Stimulated activated naive B cell treated with anti-CD40 and anti-IgM and Interleukin-4, amounts not matched to agents 10 μg/mL and 1 μg/mL and 100 μg/mL, for 72 hours (primary cell): ENCODE measurements around the gene RAB3B.
"Not testable (repeated sequence)": the region's sequence is repeated elsewhere in the genome, so short reads cannot be mapped to it uniquely, and the experiment has no call there.

Experiments used
- ATAC-seq, 2 donors: fragments of 150-1000 bp; cut with Tn5 transposase; replicated peaks; 2 replicates each; pipeline ENCODE4 v1.10.0; 2021; ENCODE audit warnings: moderate library complexity in 1 of 2
- DNase-seq: peaks from one replicate; pipeline ENCODE4 v3.0.0; 2021
- H3K27ac Mint-ChIP-seq: one replicate; pipeline ENCODE4 v1.8.0; 2022; ENCODE audit warnings: mild to moderate bottlenecking, mixed read lengths
- H3K27me3 Mint-ChIP-seq, 2 donors: one replicate each; pipeline ENCODE4 v1.8.0; 2022; ENCODE audit warnings: mixed read lengths in 2 of 2
- H3K36me3 Mint-ChIP-seq, 2 donors: one replicate each; pipeline ENCODE4 v1.8.0; 2022; ENCODE audit warnings: mixed read lengths in 2 of 2, mild to moderate bottlenecking in 1 of 2
- H3K4me1 Mint-ChIP-seq, 2 donors: one replicate each; pipeline ENCODE4 v1.8.0; 2022; ENCODE audit warnings: mixed read lengths in 2 of 2, mild to moderate bottlenecking in 1 of 2
- H3K4me3 Mint-ChIP-seq, 2 donors: one replicate each; pipeline ENCODE4 v1.8.0; 2022; ENCODE audit warnings: mild to moderate bottlenecking in 2 of 2, mixed read lengths in 2 of 2, moderate library complexity in 1 of 2
- H3K9me3 Mint-ChIP-seq, 2 donors: one replicate each; pipeline ENCODE4 v1.8.0; 2022; ENCODE audit warnings: mixed read lengths in 2 of 2, mild to moderate bottlenecking in 1 of 2

The RAB3B gene

GRCh38 chr1:51990478-51990965 is at the start of gene RAB3B:
TSS of gene RAB3B (minus strand) at chr1:51990700. CDS start at chr1:51977117, 13,583 bp downstream.
- Mint-ChIP-seq H3K4me3 (peak within 1 kb of the TSS; percentile 80 to 81), H3K36me3 (no peaks in the 10 kb centered on the region), H3K4me1 (peaks cover 11 to 18% of the 10 kb centered on the region in 2 donors), H3K27me3 (peaks cover 53 to 62% of the 10 kb centered on the region in 2 donors), H3K27ac (no peak within 1 kb of the TSS), H3K9me3 (no peaks in the 10 kb centered on the region)
- ATAC-seq (peak; percentile 97 to 99), DNase-seq (peak; percentile 57)

- DNase-seq (no peak), ATAC-seq (no peak)
- H3K27ac Mint-ChIP-seq = no peak overlapping the region
- no peaks in the 10 kb centered on the region for H3K9me3 Mint-ChIP-seq
- peaks cover 0 to 6% of the 10 kb centered on the region in 2 donors for H3K4me1 Mint-ChIP-seq
- peaks cover 23 to 28% of the 10 kb centered on the region in 2 donors for H3K36me3 Mint-ChIP-seq
- no peaks in the 10 kb centered on the region for H3K27me3 Mint-ChIP-seq
- H3K4me3 Mint-ChIP-seq = no peak overlapping the region
Measured at GRCh38 chr1:52037909-52038308, 47.4 kb upstream of the RAB3B start.

GRCh38 chr1:52037402-52037814 is 46.9 kb upstream of the RAB3B start:
- no peak overlapping the region for H3K4me3 Mint-ChIP-seq
- H3K36me3 Mint-ChIP-seq = peaks cover 28 to 31% of the 10 kb centered on the region in 2 donors
- no peaks in the 10 kb centered on the region for H3K27me3 Mint-ChIP-seq
- no peak for ATAC-seq
- H3K27ac Mint-ChIP-seq = no peak overlapping the region
- no peaks in the 10 kb centered on the region for H3K9me3 Mint-ChIP-seq
- DNase-seq = no peak
- H3K4me1 Mint-ChIP-seq = peaks cover 0 to 8% of the 10 kb centered on the region in 2 donors

- no peaks in the 10 kb centered on the region for H3K9me3 Mint-ChIP-seq
- H3K4me1 Mint-ChIP-seq = peaks cover 16 to 35% of the 10 kb centered on the region in 2 donors
- ATAC-seq (no peak), DNase-seq (no peak)
- peak overlapping the region; percentile 93 to 95 for H3K4me3 Mint-ChIP-seq
- H3K36me3 Mint-ChIP-seq = peaks cover 26 to 45% of the 10 kb centered on the region in 2 donors
- no peaks in the 10 kb centered on the region for H3K27me3 Mint-ChIP-seq
- peak overlapping the region; percentile 99 for H3K27ac Mint-ChIP-seq
Measured at GRCh38 chr1:52034050-52034384, 43.5 kb upstream of the RAB3B start.

- Mint-ChIP-seq H3K4me3 (peak within 1 kb of the TSS; percentile 93 to 95), H3K36me3 (peaks cover 25 to 44% of the 10 kb centered on the region in 2 donors)
- peak; percentile 95 to 96 for ATAC-seq
Measured at GRCh38 chr1:52033190-52034049, 42.9 kb upstream of the RAB3B start, which contains the start of gene KTI12. TSS of gene KTI12 (minus strand) at chr1:52033810. CDS start at chr1:52033761, 49 bp downstream.

GRCh38 chr1:52032785-52033131 is 42.3 kb upstream of the RAB3B start:
- H3K4me1 Mint-ChIP-seq = peaks cover 16 to 35% of the 10 kb centered on the region in 2 donors
- H3K36me3 Mint-ChIP-seq = peaks cover 18 to 40% of the 10 kb centered on the region in 2 donors
- no peaks in the 10 kb centered on the region for H3K27me3 Mint-ChIP-seq
- ATAC-seq = peak; percentile 39
- peak overlapping the region; percentile 99 for H3K27ac Mint-ChIP-seq
- H3K4me3 Mint-ChIP-seq = peak overlapping the region; percentile 93 to 95
- DNase-seq = peak; percentile 15
- no peaks in the 10 kb centered on the region for H3K9me3 Mint-ChIP-seq

More at GRCh38 chr1:52033190-52034049, 42.9 kb upstream of the RAB3B start, which contains the start of gene KTI12:
- peak; percentile 80 for DNase-seq
- Mint-ChIP-seq H3K4me1 (peaks cover 16 to 35% of the 10 kb centered on the region in 2 donors), H3K9me3 (no peaks in the 10 kb centered on the region), H3K27ac (peak within 1 kb of the TSS; percentile 99), H3K27me3 (no peaks in the 10 kb centered on the region)

- Mint-ChIP-seq H3K4me1 (peaks cover 16 to 35% of the 10 kb centered on the region in 2 donors), H3K9me3 (no peaks in the 10 kb centered on the region), H3K27me3 (no peaks in the 10 kb centered on the region), H3K27ac (peak overlapping the region; percentile 99), H3K4me3 (peak overlapping the region; percentile 93 to 95), H3K36me3 (peaks cover 18 to 41% of the 10 kb centered on the region in 2 donors)
- ATAC-seq = peak in 1 of 2 donors; percentile 7
- no peak for DNase-seq
Measured at GRCh38 chr1:52032124-52032784, 41.8 kb upstream of the RAB3B start.

GRCh38 chr1:52028839-52029238 is 38.3 kb upstream of the RAB3B start:
- DNase-seq, ATAC-seq, H3K4me3 Mint-ChIP-seq, H3K27me3 Mint-ChIP-seq, H3K27ac Mint-ChIP-seq, H3K9me3 Mint-ChIP-seq: not testable (repeated sequence)
- peaks cover 16 to 31% of the 10 kb centered on the region in 2 donors for H3K4me1 Mint-ChIP-seq
- peaks cover 28 to 50% of the 10 kb centered on the region in 2 donors for H3K36me3 Mint-ChIP-seq

- no peak for ATAC-seq
- peaks cover 16 to 29% of the 10 kb centered on the region in 2 donors for H3K4me1 Mint-ChIP-seq
- H3K27ac Mint-ChIP-seq = no peak overlapping the region
- H3K36me3 Mint-ChIP-seq = peaks cover 31 to 50% of the 10 kb centered on the region in 2 donors
- no peak for DNase-seq
- no peaks in the 10 kb centered on the region for H3K9me3 Mint-ChIP-seq
- no peak overlapping the region for H3K4me3 Mint-ChIP-seq
- H3K27me3 Mint-ChIP-seq = no peaks in the 10 kb centered on the region
Measured at GRCh38 chr1:52028328-52028727, 37.8 kb upstream of the RAB3B start.

- Mint-ChIP-seq H3K27me3 (no peaks in the 10 kb centered on the region), H3K4me3 (no peak overlapping the region), H3K4me1 (peaks cover 8 to 16% of the 10 kb centered on the region in 2 donors), H3K9me3 (no peaks in the 10 kb centered on the region), H3K36me3 (peaks cover 20 to 49% of the 10 kb centered on the region in 2 donors), H3K27ac (no peak overlapping the region)
- DNase-seq (no peak), ATAC-seq (no peak)
Measured at GRCh38 chr1:52026278-52026677, 35.8 kb upstream of the RAB3B start.

- no peak for DNase-seq
- H3K27ac Mint-ChIP-seq = no peak overlapping the region
- H3K4me1 Mint-ChIP-seq = no peaks in the 10 kb centered on the region
- no peak for ATAC-seq
- H3K4me3 Mint-ChIP-seq = no peak overlapping the region
- peaks cover 28 to 46% of the 10 kb centered on the region in 2 donors for H3K36me3 Mint-ChIP-seq
- H3K27me3 Mint-ChIP-seq = no peaks in the 10 kb centered on the region
- no peaks in the 10 kb centered on the region for H3K9me3 Mint-ChIP-seq
Measured at GRCh38 chr1:52022133-52022532, 31.6 kb upstream of the RAB3B start.

GRCh38 chr1:52008071-52008809 is 17.7 kb upstream of the RAB3B start:
- no peak for ATAC-seq
- no peak for DNase-seq
- peaks cover 20 to 30% of the 10 kb centered on the region in 2 donors for H3K27me3 Mint-ChIP-seq
- no peak overlapping the region for H3K4me3 Mint-ChIP-seq
- H3K27ac Mint-ChIP-seq = no peak overlapping the region
- no peaks in the 10 kb centered on the region for H3K36me3 Mint-ChIP-seq
- H3K9me3 Mint-ChIP-seq = no peaks in the 10 kb centered on the region
- peaks cover 0 to 5% of the 10 kb centered on the region in 2 donors for H3K4me1 Mint-ChIP-seq

GRCh38 chr1:52007215-52008002 is 16.9 kb upstream of the RAB3B start:
- Mint-ChIP-seq H3K4me3 (no peak overlapping the region), H3K36me3 (no peaks in the 10 kb centered on the region), H3K27me3 (peaks cover 24 to 30% of the 10 kb centered on the region in 2 donors), H3K9me3 (no peaks in the 10 kb centered on the region), H3K27ac (no peak overlapping the region), H3K4me1 (peaks cover 0 to 5% of the 10 kb centered on the region in 2 donors)
- no peak for DNase-seq
- no peak for ATAC-seq
